ENCODE measurements around the gene SORBS1. TPM values are rescaled to one million over a fixed set of nuclear protein-coding genes. Genes with fewer than 3 reads are reported as not detected.
A peak's percentile ranks its signal among the peaks of the same experiment; 100 is the strongest.

The SORBS1 gene
- total and polyA plus RNA-seq, 9 of the 15 experiments (the other 6 are each of a cell fraction or from before 2014, with no cell fraction given) = 2.0 to 13.3 (median 6.5) TPM

DNA sequence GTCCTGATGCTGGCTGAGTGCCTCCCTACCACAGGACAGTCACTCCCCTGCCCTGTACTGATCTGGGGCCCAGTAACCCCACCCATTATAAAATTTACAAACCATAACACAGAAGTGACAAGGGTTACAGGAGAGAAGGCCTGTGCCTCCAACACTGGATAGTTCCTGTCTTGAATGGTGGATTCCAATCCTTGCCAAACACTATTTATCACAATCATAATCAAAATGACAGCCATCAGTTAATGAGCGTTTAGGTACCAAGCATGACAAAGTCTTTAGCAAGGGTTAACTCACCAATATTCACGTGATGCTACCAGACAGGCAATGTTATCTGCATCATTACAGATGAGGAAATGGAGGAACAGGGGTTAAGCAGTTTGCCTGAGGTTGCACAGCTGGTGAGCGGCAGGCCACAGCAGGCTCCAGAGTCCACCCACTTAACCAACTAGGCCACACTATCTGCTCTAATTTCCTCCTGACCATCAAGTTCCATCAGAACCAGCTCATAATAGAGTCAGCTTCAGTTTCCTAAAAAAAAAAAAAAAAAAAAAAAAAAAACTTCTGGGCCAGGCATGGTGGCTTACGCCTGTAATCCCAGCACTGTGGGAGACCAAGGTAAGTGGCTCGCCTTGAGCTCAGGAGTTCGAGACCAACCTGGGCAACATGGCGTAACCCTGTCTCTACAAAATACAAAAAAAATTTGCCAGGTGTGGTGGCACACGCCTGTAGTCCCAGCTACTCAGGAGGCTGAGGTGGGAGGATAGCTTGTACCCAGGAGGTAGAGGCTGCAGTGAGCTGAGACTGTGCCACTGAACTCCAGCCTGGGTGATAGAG lies 284.6 kb downstream of the SORBS1 start:
- H3K79me2 ChIP-seq (ENCODE audit: control insufficient read depth, insufficient read depth, low read length) = peaks cover 89% of the 10 kb centered on the region
- BruUV-seq (replicated peaks) = no TSS peak
- H3K9ac ChIP-seq (ENCODE audit: insufficient read depth in 1 of 2, low read depth in 2 of 2, low read length in 2 of 2) = no peak overlapping the region; a peak in 1 of 4 replicates
- ChIA-PET CTCF (ENCODE audit: low intra/inter-chr PET ratio) (no interaction called here), POLR2A (interaction anchor here (0.6 to 1.0 kb wide), 2 partner anchors 11 to 1148 kb away, joined by 3 read pairs; no protein-coding TSS in a partner anchor)
- DNase-seq (ENCODE audit: extremely low read depth in 1 of 4, low spot score in 3 of 4) (peak in 1 of 4 experiments; percentile 43), ATAC-seq (peak; percentile 58), FAIRE-seq (peak; percentile 11)
- no peak overlapping the region for H3K4me3 ChIP-seq
- H3K36me3 ChIP-seq (ENCODE audit: control insufficient read depth, insufficient read depth, low read length) = peaks cover under 1% of the 10 kb centered on the region; the same call in 1 of the 3 replicates
- peaks cover 15% of the 10 kb centered on the region for H4K20me1 ChIP-seq (replicated peaks; ENCODE audit: control insufficient read depth, insufficient read depth, low read length)
- peaks cover 4% of the 10 kb centered on the region for H3K9me1 ChIP-seq (ENCODE audit: control insufficient read depth, insufficient read depth, low read length)
- H3K27me3 ChIP-seq (ENCODE audit: control insufficient read depth in 2 of 2, insufficient read depth in 2 of 2, low read length in 2 of 2) = no peaks in the 10 kb centered on the region
- H3K4me2 ChIP-seq (ENCODE audit: insufficient read depth, low read length) = no peak overlapping the region
- peaks cover 18 to 36% of the 10 kb centered on the region in 2 experiments for H3K4me1 ChIP-seq (replicated peaks in 1 of 2; ENCODE audit: control insufficient read depth in 2 of 2, insufficient read depth in 2 of 2, low read length in 2 of 2)
- H3K27ac ChIP-seq (ENCODE audit: extremely low read depth, low read depth, low read length) = no peak overlapping the region
- H2AFZ ChIP-seq (ENCODE audit: low read depth, low read length) = no peak overlapping the region
- intact Hi-C loops (cut with micrococcal nuclease) (no loop called here), in situ Hi-C loops (cut with MboI) (no loop called here)
- WGBS (ENCODE audit: insufficient coverage, low coverage, missing lambda C conversion rate) = 42% methylated on average over 5 of the region's 8 CpGs
- TF ChIP-seq ZBTB7A (IDR thresholded peaks at IDR 0.05; ENCODE audit: borderline replicate concordance, control insufficient read depth, low read depth, low read length) (no peak), MEIS2 (IDR thresholded peaks at IDR 0.05; ENCODE audit: partially characterized antibody) (peak; percentile 52), ZFP36 (IDR thresholded peaks at IDR 0.05; ENCODE audit: low read depth, low read length, partially characterized antibody) (peak; percentile 12), CBFA2T3 (IDR thresholded peaks at IDR 0.05) (peak; percentile 69), CBFA2T2 (conservative IDR thresholded peaks at IDR 0.05) (peak; percentile 57), HCFC1 (IDR thresholded peaks at IDR 0.05; ENCODE audit: low read depth, low read length) (no peak), TEAD4 (IDR thresholded peaks at IDR 0.05; ENCODE audit: low read length) (0 out of 2 replicates have a peak, but pooled peaks have one; percentile 27), TEAD4 (CRISPR knock-in tag; IDR thresholded peaks at IDR 0.05; ENCODE audit: borderline replicate concordance) (no peak), TCF3 (CRISPR knock-in tag; IDR thresholded peaks at IDR 0.05) (peak; percentile 50), BHLHE40 (IDR thresholded peaks at IDR 0.05; ENCODE audit: low read length) (peak; percentile 67), TFAP4 (CRISPR knock-in tag; IDR thresholded peaks at IDR 0.05; ENCODE audit: borderline replicate concordance) (peak; percentile 60; the same call in 1 of the 2 replicates), NFYB (IDR thresholded peaks at IDR 0.05; ENCODE audit: extremely low read depth, insufficient read length) (no peak), USF1 (CRISPR knock-in tag; IDR thresholded peaks at IDR 0.05) (peak; percentile 16; the same call in 1 of the 2 replicates)
- TF ChIP-seq, protein P1, sequence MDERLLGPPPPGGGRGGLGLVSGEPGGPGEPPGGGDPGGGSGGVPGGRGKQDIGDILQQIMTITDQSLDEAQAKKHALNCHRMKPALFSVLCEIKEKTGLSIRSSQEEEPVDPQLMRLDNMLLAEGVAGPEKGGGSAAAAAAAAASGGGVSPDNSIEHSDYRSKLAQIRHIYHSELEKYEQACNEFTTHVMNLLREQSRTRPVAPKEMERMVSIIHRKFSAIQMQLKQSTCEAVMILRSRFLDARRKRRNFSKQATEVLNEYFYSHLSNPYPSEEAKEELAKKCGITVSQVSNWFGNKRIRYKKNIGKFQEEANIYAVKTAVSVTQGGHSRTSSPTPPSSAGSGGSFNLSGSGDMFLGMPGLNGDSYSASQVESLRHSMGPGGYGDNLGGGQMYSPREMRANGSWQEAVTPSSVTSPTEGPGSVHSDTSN (CRISPR knock-in tag; IDR thresholded peaks at IDR 0.05; ENCODE audit: low read depth) = no peak
- TF ChIP-seq, protein P1 (tag; conservative IDR thresholded peaks at IDR 0.05; ENCODE audit: low read depth) = 0 out of 2 replicates have a peak, but pooled peaks have one; percentile 15
- TF ChIP-seq, protein P2, sequence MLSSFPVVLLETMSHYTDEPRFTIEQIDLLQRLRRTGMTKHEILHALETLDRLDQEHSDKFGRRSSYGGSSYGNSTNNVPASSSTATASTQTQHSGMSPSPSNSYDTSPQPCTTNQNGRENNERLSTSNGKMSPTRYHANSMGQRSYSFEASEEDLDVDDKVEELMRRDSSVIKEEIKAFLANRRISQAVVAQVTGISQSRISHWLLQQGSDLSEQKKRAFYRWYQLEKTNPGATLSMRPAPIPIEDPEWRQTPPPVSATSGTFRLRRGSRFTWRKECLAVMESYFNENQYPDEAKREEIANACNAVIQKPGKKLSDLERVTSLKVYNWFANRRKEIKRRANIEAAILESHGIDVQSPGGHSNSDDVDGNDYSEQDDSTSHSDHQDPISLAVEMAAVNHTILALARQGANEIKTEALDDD (IDR thresholded peaks at IDR 0.05) = peak; percentile 88
- H3K9me3 ChIP-seq (replicated peaks; ENCODE audit: control insufficient read depth, insufficient read depth, low read depth, low read length) = no peaks in the 10 kb centered on the region; the same call in 1 of the 2 replicates
